Endothelial cell (in vitro differentiated cells): ENCODE results near the gene SACS. TPM values are rescaled to one million over a fixed set of nuclear protein-coding genes. Genes with fewer than 3 reads are reported as not detected.

Source experiments
- DNase-seq: peaks from one replicate; pipeline ENCODE4 v3.0.0; 2021; ENCODE audit warnings: low spot score
- H3K27ac Mint-ChIP-seq: one replicate; pipeline ENCODE4 v1.8.0; 2021; ENCODE audit warnings: mixed read lengths, inconsistent platforms; ENCODE audit not compliant: unreplicated experiment
- H3K27me3 Mint-ChIP-seq: one replicate; pipeline ENCODE4 v1.8.0; 2021; ENCODE audit warnings: mild to moderate bottlenecking, moderate library complexity, mixed read lengths, inconsistent platforms; ENCODE audit not compliant: unreplicated experiment
- H3K36me3 Mint-ChIP-seq: one replicate; pipeline ENCODE4 v1.8.0; 2021; ENCODE audit warnings: mild to moderate bottlenecking, low read depth, mixed read lengths, inconsistent platforms; ENCODE audit not compliant: unreplicated experiment
- H3K4me1 Mint-ChIP-seq: one replicate; pipeline ENCODE4 v1.8.0; 2021; ENCODE audit warnings: mild to moderate bottlenecking, mixed read lengths, inconsistent platforms; ENCODE audit not compliant: unreplicated experiment
- H3K4me3 Mint-ChIP-seq: one replicate; pipeline ENCODE4 v1.8.0; 2021; ENCODE audit warnings: mild to moderate bottlenecking, mixed read lengths, inconsistent platforms; ENCODE audit not compliant: unreplicated experiment
- H3K9me3 Mint-ChIP-seq: one replicate; pipeline ENCODE4 v1.8.0; 2021; ENCODE audit warnings: mixed read lengths, inconsistent platforms; ENCODE audit not compliant: unreplicated experiment
- total RNA-seq: library from RNA; stranded (reverse); fragmentation: NEBNext Ultra II Directional; extraction: Animal tissue kit (Norgen Biotek cat#: 25700); gene quantifications from one replicate; pipeline ENCODE4 v1.2.1, GENCODE V29; 2021; ENCODE audit not compliant: unreplicated experiment
- TF ChIP-seq, protein P1 (sequence below): fragments of 200-600 bp; sonication (generic); IDR thresholded peaks from one replicate; pipeline ENCODE4 v1.5.0; 2021; ENCODE audit warnings: antibody characterized with exemption; ENCODE audit not compliant: unreplicated experiment

The SACS gene
- total RNA-seq, 1 donor from 2014 or later: 45.8 TPM

DNA sequence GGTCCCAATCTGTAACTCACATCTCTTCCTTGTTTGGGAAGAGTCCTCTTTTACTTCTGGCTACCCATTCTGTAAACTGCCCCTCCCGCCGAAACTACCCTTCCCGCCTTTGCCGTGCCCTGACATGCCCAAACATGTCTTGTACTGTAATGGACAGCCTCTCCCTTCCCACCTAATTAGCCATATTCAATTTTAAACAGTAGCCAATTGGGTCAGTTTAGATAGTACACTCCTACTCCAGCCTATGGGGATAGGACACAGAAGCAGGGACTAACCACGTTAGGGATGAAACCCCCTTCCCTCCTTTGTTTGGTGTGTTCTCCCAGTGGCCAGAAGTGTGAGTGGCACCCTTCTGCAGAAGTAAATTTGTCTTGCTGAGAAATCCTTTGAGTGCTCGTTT is 34.2 kb downstream of the SACS start:
- TF ChIP-seq, protein P1, sequence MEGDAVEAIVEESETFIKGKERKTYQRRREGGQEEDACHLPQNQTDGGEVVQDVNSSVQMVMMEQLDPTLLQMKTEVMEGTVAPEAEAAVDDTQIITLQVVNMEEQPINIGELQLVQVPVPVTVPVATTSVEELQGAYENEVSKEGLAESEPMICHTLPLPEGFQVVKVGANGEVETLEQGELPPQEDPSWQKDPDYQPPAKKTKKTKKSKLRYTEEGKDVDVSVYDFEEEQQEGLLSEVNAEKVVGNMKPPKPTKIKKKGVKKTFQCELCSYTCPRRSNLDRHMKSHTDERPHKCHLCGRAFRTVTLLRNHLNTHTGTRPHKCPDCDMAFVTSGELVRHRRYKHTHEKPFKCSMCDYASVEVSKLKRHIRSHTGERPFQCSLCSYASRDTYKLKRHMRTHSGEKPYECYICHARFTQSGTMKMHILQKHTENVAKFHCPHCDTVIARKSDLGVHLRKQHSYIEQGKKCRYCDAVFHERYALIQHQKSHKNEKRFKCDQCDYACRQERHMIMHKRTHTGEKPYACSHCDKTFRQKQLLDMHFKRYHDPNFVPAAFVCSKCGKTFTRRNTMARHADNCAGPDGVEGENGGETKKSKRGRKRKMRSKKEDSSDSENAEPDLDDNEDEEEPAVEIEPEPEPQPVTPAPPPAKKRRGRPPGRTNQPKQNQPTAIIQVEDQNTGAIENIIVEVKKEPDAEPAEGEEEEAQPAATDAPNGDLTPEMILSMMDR: no peak
- peak overlapping the region; percentile 70 for H3K4me3 Mint-ChIP-seq
- H3K36me3 Mint-ChIP-seq: peaks cover 19% of the 10 kb centered on the region
- no peak for DNase-seq
- H3K4me1 Mint-ChIP-seq: peaks cover 10% of the 10 kb centered on the region
- peaks cover 13% of the 10 kb centered on the region for H3K9me3 Mint-ChIP-seq
- H3K27me3 Mint-ChIP-seq: peaks cover 8% of the 10 kb centered on the region
- H3K27ac Mint-ChIP-seq: peak overlapping the region; percentile 87

DNA sequence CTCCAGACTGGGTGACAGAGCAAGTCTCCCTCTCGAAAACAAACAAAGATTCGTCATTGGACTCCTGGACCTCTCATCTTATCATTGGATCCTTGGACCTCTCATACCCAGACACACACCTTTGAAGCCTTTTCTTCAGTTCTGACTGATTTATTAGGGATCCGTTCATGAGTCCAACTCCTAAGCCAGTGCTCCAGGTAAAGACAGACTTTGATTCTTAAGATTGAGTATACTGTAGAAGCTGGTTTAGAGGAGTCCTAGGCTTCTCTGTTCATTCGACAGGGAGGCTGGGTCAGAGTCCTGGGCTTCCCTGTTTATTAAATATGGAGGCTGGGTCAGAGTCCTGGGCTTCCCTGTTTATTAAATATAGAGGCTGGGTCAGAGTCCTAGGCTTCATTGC is 38.7 kb downstream of the SACS start:
- peaks cover 8% of the 10 kb centered on the region for H3K4me1 Mint-ChIP-seq
- H3K36me3 Mint-ChIP-seq: peaks cover 16% of the 10 kb centered on the region
- no peak for DNase-seq
- H3K27me3 Mint-ChIP-seq: peaks cover 9% of the 10 kb centered on the region
- peaks cover 9% of the 10 kb centered on the region for H3K9me3 Mint-ChIP-seq
- TF ChIP-seq, protein P1: no peak
- H3K4me3 Mint-ChIP-seq: no peak overlapping the region
- H3K27ac Mint-ChIP-seq: no peak overlapping the region

DNA sequence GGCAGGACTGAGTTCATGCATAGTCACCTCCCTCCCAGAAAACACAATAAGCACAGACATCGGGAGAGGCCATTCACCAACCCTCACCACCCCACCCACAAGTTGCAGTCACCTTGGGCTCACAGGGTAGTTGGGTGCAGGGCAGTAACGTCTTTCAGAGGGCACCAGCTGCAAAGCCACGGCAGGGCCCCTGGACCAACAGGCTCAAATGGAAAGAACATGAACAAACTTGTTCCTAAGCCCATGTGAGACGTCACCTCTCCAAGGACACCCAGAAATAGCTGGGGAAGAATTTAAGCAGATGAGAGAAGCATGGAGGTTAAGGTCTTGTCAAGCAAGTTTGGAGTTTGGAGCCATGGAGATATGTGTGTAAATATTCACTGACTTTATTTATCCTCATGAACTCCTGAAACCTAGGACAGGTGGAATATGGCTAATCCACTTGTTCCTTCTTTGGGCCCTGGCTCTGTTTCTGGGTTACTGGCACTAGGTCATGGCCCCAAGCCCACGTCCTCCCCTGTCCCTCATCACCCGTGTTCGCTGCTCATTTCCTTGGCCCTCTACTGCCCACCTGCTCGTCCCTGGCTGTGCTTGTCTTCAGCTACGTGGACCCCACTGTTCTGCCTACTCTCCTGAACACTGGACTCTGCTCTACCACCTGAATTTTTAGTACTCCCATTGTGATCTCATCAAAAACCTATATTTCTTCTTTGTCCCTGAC is 40.4 kb downstream of the SACS start:
- Mint-ChIP-seq H3K36me3 (peaks cover 4% of the 10 kb centered on the region), H3K27ac (no peak overlapping the region), H3K4me3 (no peak overlapping the region), H3K4me1 (no peaks in the 10 kb centered on the region), H3K9me3 (no peaks in the 10 kb centered on the region), H3K27me3 (peaks cover 5% of the 10 kb centered on the region)
- no peak for DNase-seq
- TF ChIP-seq, protein P1: no peak

DNA sequence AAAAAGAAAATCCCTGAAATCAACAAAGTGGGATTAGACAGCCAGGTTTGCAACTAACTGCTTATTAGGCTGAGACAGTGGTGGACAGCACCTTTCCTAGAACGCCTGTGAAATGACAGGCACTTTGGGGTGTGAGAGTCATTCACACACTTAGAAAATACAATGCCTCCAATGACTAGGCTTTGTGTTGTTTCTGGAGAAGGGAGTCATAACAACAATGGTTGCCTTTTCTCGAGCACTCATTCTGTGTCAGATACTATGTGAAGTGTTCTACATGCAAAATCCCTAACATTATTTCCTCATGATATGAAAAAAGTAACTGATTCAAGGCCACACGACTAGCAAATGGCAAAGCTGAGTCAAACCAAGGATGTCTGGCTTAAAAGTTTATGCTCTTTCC is 41.2 kb downstream of the SACS start:
- Mint-ChIP-seq H3K9me3 (no peaks in the 10 kb centered on the region), H3K27me3 (peaks cover 5% of the 10 kb centered on the region), H3K36me3 (peaks cover 4% of the 10 kb centered on the region), H3K4me1 (no peaks in the 10 kb centered on the region), H3K27ac (no peak overlapping the region), H3K4me3 (no peak overlapping the region)
- no peak for DNase-seq
- TF ChIP-seq, protein P1: no peak

DNA sequence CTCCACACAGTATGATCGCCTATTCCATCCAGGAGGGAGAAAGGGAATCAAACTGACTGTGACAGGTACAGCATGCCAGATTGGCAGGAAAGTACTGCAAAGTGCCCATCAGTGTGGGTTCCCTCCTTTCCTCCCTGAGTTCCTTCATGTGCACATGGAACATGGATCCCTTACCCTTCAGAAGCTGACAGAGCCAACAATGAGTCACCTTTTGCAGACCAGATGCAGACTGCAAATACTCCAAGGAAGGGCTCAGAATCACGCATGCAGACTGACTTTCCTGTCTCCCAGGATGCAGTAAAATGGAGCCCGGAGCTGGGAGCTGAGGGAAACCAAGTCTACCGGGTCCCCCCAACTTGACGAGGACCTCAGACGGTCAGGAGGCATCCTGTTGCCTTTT is 41.8 kb downstream of the SACS start:
- Mint-ChIP-seq H3K27me3 (peaks cover 5% of the 10 kb centered on the region), H3K9me3 (no peaks in the 10 kb centered on the region), H3K4me3 (no peak overlapping the region), H3K4me1 (peaks cover under 1% of the 10 kb centered on the region), H3K36me3 (peaks cover 4% of the 10 kb centered on the region), H3K27ac (no peak overlapping the region)
- DNase-seq: no peak
- TF ChIP-seq, protein P1: no peak
